Spinal cord (tissue), 10 donors: ENCODE measurements around the gene HACD2. TPM values are rescaled to one million over a fixed set of nuclear protein-coding genes. Genes with fewer than 3 reads are reported as not detected.

Experiments
- DNase-seq, 6 donors: peaks; one replicate each; pipeline versions ENCODE4 v3.0.0 to v3.0.0-alpha.2; 2013 to 2015; ENCODE audit warnings: low spot score in 6 of 6, low read depth in 4 of 6
- H3K27ac ChIP-seq: one replicate; pipeline ENCODE4 v1.5.1; 2013; ENCODE audit warnings: low read depth, low read length, control low read depth
- H3K27me3 ChIP-seq: one replicate; pipeline ENCODE4 v1.6.1; 2013; ENCODE audit warnings: low read length; ENCODE audit not compliant: control insufficient read depth, insufficient read depth
- H3K36me3 ChIP-seq: one replicate; pipeline ENCODE4 v1.6.1; 2013; ENCODE audit warnings: low read length; ENCODE audit not compliant: control insufficient read depth, insufficient read depth
- H3K4me1 ChIP-seq: one replicate; pipeline ENCODE4 v1.6.1; 2013; ENCODE audit warnings: low read length; ENCODE audit not compliant: control insufficient read depth, insufficient read depth
- H3K4me3 ChIP-seq: one replicate; pipeline ENCODE4 v1.5.1; 2013; ENCODE audit warnings: low read depth, low read length, control low read depth
- H3K9me3 ChIP-seq: one replicate; pipeline ENCODE4 v1.6.1; 2013; ENCODE audit warnings: low read length; ENCODE audit not compliant: control insufficient read depth, insufficient read depth
- WGBS: methylation state at CpG from one replicate; pipeline ENCODE4 v1.1.5; 2013; ENCODE audit warnings: missing lambda C conversion rate; ENCODE audit not compliant: insufficient coverage; 5-methylcytosine and 5-hydroxymethylcytosine counted together
- polyA plus RNA-seq, 2 donors: library from polyadenylated mRNA; unstranded; fragments of 120-200 nt; gene quantifications; one replicate each; pipeline ENCODE4 v1.2.1, GENCODE V29; 2013; ENCODE audit not compliant: insufficient read length in 2 of 2
- total RNA-seq, 2 donors: library from RNA; depleted of rRNA in 1 of 2; stranded (reverse); fragments of 120-200 nt in 1 of 2; fragments of >200 nt in 1 of 2; gene quantifications; one replicate each; pipeline versions ENCODE4 v1.2.3 to v1.2.4, GENCODE V29; 2013 to 2014
- donor health status: healthy.

Gene HACD2
- total and polyA plus RNA-seq, 4 donors, result 22.9 to 56.2 (median 33.5) TPM

DNA sequence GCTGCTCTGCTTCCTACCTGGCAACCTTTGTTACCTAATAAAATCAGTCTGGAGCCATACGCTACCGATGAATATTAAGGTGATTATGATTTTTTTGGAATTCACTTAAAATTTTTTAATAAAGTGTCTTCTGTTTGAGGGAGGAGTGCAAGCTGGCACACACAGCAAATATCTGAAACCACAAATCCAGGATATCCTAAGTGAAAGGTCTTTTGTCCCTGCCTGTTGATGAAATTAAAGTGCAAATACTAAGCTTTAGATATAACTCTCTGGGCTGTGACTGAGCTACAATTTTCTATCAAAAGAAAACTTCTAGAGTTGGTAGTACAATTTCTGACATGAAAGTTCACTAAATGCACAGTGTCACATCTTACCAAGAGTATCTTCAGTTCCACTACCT, 23.7 kb downstream of the HACD2 start:
- H3K4me1 ChIP-seq, result no peaks in the 10 kb centered on the region
- WGBS, result no CpG with 5 or more reads among the region's 2 CpGs
- H3K9me3 ChIP-seq, result no peaks in the 10 kb centered on the region
- H3K4me3 ChIP-seq, result no peak overlapping the region
- peaks cover 1% of the 10 kb centered on the region for H3K36me3 ChIP-seq
- no peaks in the 10 kb centered on the region for H3K27me3 ChIP-seq
- no peak overlapping the region for H3K27ac ChIP-seq
- DNase-seq, result no peak

DNA sequence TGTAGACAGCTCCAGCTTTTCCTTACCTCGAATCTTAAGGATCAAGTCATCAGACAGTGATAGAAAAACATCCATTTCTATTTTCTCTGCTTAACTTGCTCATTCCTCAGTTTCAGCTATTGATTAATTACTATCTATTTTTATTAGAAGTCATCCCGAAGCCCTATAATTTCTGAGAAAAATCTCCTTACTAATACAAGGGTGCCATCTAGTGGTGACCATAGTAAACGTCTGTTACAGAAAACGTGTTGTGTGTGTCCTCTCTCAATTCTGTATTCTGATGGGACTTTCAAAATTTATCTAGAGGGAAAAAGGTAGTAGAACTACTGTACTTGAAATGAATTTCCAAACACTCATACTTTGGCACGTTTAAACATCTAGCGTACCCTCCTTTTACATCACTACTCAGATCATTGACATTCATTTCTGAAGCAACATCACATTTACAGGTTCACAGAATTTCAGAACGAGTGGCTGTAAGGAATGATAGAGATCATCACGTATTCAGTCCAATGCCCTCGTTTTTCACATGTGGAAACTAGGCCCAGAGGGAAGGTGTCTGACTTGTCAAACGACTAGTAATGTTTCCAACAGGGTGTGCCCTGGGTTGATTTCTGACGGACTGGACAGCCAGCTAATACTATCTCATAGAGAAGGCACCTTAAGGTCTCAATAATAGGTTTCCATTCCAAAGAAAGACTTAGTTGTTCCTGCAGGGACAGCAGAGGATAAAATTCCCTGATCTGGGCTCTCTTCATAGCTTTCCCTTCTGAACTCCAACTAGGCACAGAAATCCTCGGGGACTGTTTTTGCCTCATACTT, 25.6 kb downstream of the HACD2 start:
- 100% methylated on average over 2 of the region's 12 CpGs for WGBS
- H3K36me3 ChIP-seq, result no peaks in the 10 kb centered on the region
- H3K4me3 ChIP-seq, result no peak overlapping the region
- H3K4me1 ChIP-seq, result no peaks in the 10 kb centered on the region
- no peak overlapping the region for H3K27ac ChIP-seq
- no peaks in the 10 kb centered on the region for H3K27me3 ChIP-seq
- H3K9me3 ChIP-seq, result no peaks in the 10 kb centered on the region
- peak; percentile 50 to 91 (median 56) for DNase-seq

DNA sequence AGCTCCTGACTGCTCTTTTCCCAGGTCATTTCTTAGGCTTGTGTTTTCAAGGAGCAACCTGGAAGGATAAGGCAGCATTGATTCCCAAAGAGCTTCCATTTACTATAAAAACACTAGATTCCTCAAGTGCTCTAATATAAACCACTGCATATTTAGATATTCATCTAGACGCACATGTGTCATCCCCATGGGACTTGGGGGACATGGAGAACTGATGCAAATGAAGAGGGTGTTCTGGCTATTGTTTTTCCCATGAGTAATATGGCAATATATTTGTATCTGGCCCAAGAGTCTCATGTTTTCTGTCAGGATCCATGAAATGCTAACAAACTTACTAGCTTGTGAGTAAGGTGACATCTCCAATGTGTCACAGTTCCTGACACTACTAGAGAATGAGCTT, 31.3 kb downstream of the HACD2 start:
- H3K9me3 ChIP-seq, result peaks cover 5% of the 10 kb centered on the region
- no peak overlapping the region for H3K4me3 ChIP-seq
- no peak overlapping the region for H3K27ac ChIP-seq
- no peaks in the 10 kb centered on the region for H3K27me3 ChIP-seq
- H3K36me3 ChIP-seq, result peaks cover 8% of the 10 kb centered on the region
- WGBS, result no CpG with 5 or more reads among the region's 1 CpG
- DNase-seq, result no peak
- H3K4me1 ChIP-seq, result no peaks in the 10 kb centered on the region

DNA sequence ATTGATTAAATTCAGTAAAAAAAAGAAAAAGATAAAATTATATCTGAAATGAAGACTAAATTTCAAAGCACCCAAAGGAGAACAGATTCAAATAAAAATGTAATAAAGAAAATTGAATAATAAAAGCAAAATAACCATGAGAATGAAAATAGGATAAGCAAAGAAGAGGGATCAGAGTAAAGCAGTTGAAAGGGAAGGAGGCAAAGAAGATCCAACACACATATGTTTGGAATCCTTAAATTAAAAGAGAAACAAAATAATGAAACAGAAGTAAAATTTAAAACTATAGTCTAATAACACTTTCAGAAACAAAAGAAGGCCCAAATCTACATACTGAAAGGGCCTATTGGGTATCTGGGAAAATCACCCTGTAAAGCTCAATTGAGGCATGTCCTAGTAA, 32.1 kb downstream of the HACD2 start:
- Histone ChIP-seq H3K27ac (no peak overlapping the region), H3K4me1 (no peaks in the 10 kb centered on the region), H3K36me3 (peaks cover 8% of the 10 kb centered on the region), H3K9me3 (peaks cover 5% of the 10 kb centered on the region), H3K4me3 (no peak overlapping the region), H3K27me3 (no peaks in the 10 kb centered on the region)
- DNase-seq, result no peak

DNA sequence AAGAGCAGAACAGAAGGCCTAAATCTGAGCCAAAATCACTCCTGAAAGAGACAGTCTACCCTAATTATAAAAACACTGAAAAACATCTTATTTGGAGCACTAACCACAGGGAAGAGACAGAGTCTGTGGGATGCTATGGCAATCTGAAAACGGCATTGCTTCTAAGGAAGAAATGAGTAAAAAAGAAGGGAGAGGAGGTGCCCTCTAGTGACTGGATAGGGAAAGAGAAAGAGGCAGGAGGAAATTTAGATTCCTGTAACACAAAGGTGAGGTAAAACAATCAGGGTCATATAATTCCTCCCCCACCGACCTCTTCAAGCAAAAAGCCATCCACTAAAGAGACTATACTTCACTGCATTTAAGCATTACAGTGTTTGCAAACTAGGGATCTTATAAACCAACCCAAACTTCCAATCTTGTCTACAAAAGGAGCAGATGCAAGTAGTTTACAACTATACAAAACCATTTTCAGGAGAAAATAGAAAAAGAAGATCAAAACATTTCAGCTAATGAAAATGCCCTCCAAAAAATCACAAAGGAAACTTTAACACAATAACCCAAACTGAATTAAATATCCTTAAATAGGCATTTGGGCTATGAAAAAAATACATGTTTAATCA, 32.6 kb downstream of the HACD2 start:
- Histone ChIP-seq H3K27me3 (no peaks in the 10 kb centered on the region), H3K27ac (no peak overlapping the region), H3K36me3 (peaks cover 8% of the 10 kb centered on the region), H3K4me1 (no peaks in the 10 kb centered on the region), H3K4me3 (no peak overlapping the region), H3K9me3 (peaks cover 5% of the 10 kb centered on the region)
- 0% methylated on average over 1 of the region's 2 CpGs for WGBS
- DNase-seq, result peak in 2 of 6 donors; percentile 40 to 51

DNA sequence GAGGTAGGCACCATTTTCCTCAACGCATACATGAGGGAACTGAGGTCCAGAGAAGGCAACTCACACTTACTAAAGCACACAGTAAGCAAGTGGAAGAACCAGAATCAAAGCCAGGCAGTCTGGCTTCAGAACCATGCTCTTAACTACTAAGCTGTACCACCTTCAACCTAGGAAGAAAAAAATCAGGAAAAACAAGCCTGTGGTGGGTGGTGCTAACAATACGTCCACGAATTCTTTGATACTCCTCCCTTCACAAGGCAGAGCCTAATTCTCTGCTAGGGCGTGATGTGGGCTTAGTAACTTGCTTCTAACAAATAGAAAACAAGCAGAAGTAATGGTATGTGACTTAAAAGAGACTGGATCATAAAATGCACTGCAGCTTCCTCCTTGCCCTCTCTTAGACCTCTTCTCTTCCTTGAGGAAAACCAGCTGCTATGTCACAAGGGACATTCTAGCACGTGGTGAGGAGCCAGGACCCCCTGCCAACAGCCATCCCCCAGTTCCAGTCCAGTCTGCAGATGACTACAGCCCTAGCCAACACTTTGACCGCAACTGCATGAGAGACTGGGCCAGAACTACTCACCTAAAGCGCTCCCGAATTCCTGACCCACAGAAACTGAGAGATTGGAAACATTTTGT, 36.9 kb downstream of the HACD2 start:
- no peaks in the 10 kb centered on the region for H3K4me1 ChIP-seq
- no peak overlapping the region for H3K4me3 ChIP-seq
- WGBS, result 60% methylated on average over 3 of the region's 8 CpGs
- no peaks in the 10 kb centered on the region for H3K27me3 ChIP-seq
- no peak for DNase-seq
- no peak overlapping the region for H3K27ac ChIP-seq
- H3K9me3 ChIP-seq, result peaks cover 1% of the 10 kb centered on the region
- peaks cover 8% of the 10 kb centered on the region for H3K36me3 ChIP-seq

DNA sequence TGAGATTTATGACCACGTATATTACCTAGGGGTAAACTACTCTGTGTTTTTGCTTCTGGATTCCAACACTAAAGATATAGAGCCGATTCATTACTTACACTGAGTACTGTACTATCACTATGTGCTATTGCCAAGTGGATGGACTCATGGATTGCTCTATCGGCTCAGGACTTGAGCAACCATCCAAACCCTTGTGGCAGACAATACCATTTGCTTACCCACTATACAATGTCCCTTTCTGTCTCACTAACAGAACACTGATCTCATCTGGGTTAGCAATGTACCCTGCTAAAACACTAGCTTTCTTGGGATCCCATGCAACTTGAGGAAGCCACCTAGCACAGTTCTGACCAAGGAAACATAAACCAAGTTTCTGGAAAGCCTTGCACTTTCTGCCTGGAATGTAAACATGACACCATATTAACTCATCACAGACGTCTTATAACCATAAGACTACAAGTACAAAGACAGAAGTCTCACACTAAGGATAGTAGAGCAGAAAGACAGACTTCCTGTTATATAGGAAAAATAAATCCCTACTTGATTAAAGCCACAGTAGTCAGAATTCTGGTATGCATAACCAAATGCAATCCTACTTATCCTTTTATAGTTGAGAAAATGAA, 38.6 kb downstream of the HACD2 start:
- Histone ChIP-seq H3K9me3 (no peaks in the 10 kb centered on the region), H3K27ac (no peak overlapping the region), H3K27me3 (no peaks in the 10 kb centered on the region), H3K4me3 (no peak overlapping the region), H3K4me1 (no peaks in the 10 kb centered on the region), H3K36me3 (peaks cover 8% of the 10 kb centered on the region)
- 92% methylated on average over 2 of the region's 4 CpGs for WGBS
- DNase-seq, result no peak

DNA sequence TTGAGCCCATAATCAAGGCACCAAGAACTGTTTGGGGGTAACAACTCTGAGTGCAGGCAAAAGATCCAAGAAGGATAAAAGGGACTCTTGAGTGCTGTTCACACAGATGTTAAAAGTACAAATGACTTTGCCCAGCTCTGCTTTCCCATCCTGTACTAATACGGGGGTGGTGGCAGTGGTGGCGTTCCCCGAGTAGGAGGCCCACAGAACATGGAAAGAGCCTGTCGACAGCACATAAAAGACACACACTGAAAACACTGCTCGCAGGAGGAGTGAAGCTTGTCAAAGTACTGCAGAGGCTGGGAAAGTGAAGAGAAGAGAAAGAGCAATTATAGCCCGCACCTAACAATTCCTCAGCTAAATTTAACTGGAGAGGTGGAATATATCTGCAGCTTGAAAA, 40.9 kb downstream of the HACD2 start:
- H3K4me1 ChIP-seq, result no peaks in the 10 kb centered on the region
- DNase-seq, result no peak
- H3K9me3 ChIP-seq, result no peaks in the 10 kb centered on the region
- no peaks in the 10 kb centered on the region for H3K27me3 ChIP-seq
- H3K27ac ChIP-seq, result no peak overlapping the region
- H3K4me3 ChIP-seq, result no peak overlapping the region
- no peaks in the 10 kb centered on the region for H3K36me3 ChIP-seq
- WGBS, result no CpG with 5 or more reads among the region's 6 CpGs

DNA sequence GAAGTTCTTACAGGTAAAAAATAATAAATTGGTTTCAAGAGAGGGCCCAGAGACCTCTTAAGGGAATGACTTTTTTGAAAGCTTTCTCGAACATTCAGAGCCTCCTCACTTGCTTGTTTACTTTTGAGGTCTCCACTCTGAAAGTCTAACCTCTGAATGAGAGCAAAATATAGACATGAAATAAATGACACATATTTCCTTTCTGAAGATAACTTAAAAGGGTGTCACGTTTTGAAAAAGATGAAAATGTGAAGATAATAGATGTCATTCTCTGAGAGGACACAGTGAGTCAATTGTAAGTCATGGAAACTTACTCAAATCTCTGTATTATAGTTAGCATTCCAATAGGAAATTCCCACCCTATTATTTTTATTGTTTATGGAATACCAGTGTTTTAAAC, 44.6 kb downstream of the HACD2 start:
- WGBS, result no CpG with 5 or more reads among the region's 2 CpGs
- H3K27me3 ChIP-seq, result no peaks in the 10 kb centered on the region
- H3K27ac ChIP-seq, result no peak overlapping the region
- no peaks in the 10 kb centered on the region for H3K36me3 ChIP-seq
- H3K9me3 ChIP-seq, result no peaks in the 10 kb centered on the region
- H3K4me1 ChIP-seq, result no peaks in the 10 kb centered on the region
- no peak overlapping the region for H3K4me3 ChIP-seq
- no peak for DNase-seq
